Measurements from ENCODE around the gene CCDC3.
"Not testable (repeated sequence)": the region's sequence is repeated elsewhere in the genome, so short reads cannot be mapped to it uniquely, and the experiment has no call there.

The CCDC3 gene

DNA sequence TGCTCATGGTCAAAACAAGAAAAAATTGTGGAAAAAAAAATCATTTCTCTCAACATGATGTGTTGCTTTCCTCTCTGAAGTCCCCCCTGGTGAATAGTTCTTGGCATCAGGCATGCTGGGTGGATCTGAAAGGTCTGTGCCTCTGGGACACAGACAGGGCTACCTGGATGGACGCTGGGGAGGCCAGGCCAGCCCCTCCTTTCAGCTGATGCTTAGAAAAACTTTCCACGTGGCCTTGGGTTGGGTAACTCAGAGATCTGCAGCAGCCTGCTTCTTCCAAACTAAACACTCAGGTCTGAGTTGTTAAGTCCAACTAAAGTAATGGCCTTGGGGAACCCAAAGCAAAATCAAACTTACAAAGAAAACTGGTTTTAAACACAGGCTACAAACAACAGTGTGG, 113.0 kb downstream of the CCDC3 start:
- DNase-seq (ENCODE audit: low read depth, low spot score): no peak

DNA sequence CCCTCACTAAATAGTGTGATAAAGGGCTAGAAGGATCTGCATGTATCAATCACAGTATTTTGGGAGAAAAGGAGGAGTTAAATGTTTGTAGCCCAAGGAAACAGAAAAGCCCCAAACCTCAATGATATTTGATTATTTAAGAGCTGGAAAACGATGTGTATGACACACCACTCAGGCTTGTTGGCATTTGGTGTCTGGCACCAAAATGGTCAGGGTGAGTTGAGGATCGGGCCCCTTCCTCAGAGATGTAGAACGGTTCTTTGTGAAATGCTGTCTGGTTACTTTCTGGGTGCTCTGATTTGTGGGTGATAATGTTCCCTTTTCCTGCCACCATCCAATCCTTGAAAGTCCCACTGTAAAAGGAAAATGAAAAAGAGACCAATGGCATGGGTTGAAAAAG, 113.7 kb downstream of the CCDC3 start:
- peak; percentile 53 for DNase-seq (ENCODE audit: low read depth, low spot score)

DNA sequence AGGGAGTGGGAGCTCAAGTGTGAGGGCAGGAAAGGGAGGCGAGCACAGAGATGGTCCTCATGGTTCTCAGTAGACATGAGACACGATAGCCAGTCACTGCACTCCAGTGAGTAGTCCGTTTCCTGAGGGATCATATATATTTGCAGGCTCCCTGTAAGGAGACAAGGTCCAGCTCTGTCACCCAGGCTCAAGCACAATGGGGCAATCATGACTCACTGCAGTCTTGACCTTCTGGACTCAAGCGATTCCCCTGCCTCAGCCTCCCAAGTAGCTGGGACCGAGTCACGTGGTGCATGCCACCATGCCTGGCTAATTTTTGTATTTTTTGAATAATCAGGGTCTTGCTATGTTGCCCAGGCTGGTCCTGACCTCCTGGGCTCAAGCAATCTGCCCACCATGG, 116.7 kb downstream of the CCDC3 start:
- DNase-seq (ENCODE audit: low read depth, low spot score): no peak

DNA sequence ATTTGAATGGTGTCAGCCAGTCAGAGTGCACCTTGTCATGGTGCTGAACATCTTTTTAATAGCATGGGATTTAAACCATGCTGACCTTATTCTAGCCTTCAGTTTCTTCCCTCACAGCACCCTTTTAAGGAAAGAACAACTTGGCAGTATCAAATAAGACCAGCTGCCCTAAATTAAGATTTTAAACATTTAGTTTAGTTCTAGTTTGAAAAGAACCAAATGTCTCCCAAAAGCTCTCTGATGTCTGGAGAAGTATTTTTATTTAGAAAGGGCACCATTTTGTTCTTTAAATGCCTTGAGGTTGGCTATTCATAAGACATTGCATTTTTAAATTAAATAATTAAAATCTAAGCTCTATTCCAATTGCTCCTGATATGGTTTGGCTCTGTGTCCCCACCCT, 121.1 kb downstream of the CCDC3 start:
- no peak for DNase-seq (ENCODE audit: low read depth, low spot score)

DNA sequence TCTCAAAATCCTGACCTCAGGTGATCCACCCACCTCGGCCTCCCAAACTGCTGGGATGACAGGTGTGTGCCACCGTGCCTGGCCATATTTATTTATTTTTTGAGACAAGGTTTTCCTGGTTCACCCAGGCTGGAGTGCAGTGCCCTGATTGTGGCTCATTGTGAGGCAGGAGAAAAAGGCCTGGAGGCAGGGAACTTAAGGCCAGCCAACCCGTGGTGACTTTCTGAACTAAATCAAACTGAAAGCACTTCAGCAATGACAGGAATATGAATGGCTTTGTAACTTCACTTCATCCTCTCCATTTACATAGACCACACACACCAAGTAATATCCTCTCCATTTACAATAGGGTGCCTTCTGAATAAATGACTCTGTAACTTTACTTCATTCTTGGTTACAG, 124.4 kb downstream of the CCDC3 start:
- DNase-seq (ENCODE audit: low read depth, low spot score): no peak

DNA sequence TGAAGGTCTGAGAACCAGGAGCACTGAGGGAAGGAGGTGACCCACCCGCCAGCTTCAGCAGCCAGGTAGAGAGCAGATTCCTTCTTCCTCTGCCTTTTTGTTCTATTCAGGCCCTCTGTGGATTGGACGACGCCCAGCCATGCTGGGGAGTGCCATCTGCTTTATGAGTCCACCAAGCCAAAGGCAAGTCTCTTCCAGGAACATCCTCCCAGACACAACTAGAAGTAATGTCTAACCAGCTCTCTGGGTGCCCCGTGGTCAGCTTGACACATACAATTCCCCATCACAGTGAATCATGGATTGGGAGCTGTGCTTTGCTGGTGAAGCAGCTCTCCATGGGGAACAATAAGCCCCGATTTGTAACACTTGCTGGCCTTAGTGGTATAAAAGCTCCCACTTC, 125.2 kb downstream of the CCDC3 start:
- DNase-seq (ENCODE audit: low read depth, low spot score): no peak

- peak; percentile 72 for DNase-seq (ENCODE audit: low read depth, low spot score)
Measured at GRCh38 chr10:12875100-12875499, 126.4 kb downstream of the CCDC3 start.

DNA sequence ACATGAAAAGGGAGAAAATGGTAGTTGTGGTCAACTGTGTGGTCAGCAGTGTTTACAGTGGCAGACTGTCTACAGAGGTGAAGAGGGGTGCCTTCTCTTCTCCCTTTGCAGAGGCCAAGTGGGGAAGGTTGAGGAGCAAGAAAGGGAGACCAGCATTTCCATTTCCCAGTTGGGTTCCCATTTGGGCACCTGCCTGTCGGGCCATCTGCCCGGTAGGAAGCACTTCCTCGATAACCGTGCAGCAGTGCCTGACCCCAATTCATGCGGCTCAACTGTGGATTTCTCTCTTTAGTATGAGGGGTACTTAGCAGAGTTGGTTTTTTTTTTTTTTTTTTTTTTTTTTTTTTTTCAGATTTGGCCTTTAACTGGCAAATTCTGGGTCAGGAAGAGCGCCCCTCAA, 127.0 kb downstream of the CCDC3 start:
- no peak for DNase-seq (ENCODE audit: low read depth, low spot score)

DNA sequence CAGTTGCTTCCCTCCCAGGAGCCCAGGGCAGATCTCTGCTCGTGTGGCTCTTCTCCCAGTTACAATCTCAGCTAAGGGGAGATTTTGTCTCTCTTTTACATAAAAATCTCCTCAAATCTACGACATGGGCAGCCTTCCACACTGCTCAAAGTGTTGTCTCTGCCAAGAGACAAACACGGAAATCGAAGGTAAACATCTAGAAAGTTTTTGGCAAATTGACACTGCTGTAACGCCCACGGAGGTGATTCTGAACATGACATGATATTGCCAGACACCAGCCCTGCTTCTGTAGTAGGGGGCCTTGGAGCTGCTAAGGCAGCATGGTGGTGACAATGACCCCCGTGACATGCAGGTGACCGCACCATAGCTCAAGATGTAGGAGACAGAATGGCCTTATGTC, 128.3 kb downstream of the CCDC3 start:
- no peak for DNase-seq (ENCODE audit: low read depth, low spot score)

- no peak for DNase-seq (ENCODE audit: low read depth, low spot score)
Measured at GRCh38 chr10:12872577-12872976, 128.9 kb downstream of the CCDC3 start.

- peak; percentile 39 for DNase-seq (ENCODE audit: low read depth, low spot score)
Measured at GRCh38 chr10:12869427-12869826, 132.1 kb downstream of the CCDC3 start.

DNA sequence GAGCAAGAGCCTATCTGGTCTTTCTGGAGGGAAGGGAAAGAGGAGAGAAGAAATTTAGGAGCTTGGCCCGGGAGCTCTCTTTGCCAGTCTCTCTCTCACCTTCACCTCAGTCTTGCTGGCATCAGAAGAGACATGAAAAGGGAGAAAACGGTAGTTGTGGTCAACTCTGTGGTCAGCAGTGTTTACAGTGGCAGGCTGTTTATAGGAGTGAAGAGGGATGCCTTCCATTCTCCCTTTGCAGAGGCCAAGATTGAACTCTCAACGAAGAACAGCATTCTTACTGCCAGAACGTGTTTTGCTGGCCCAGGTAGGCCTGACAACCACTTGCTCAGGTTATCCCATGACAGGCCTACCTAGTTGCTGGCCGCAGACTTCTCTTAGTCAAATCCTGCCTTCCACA, 133.3 kb downstream of the CCDC3 start:
- peak; percentile 51 for DNase-seq (ENCODE audit: low read depth, low spot score)

GRCh38 chr10:12865515-12865914, 136.0 kb downstream of the CCDC3 start:
- DNase-seq (ENCODE audit: low read depth, low spot score): not testable (repeated sequence)

- no peak for DNase-seq (ENCODE audit: low read depth, low spot score)
Measured at GRCh38 chr10:12862459-12862858, 139.1 kb downstream of the CCDC3 start.

DNA sequence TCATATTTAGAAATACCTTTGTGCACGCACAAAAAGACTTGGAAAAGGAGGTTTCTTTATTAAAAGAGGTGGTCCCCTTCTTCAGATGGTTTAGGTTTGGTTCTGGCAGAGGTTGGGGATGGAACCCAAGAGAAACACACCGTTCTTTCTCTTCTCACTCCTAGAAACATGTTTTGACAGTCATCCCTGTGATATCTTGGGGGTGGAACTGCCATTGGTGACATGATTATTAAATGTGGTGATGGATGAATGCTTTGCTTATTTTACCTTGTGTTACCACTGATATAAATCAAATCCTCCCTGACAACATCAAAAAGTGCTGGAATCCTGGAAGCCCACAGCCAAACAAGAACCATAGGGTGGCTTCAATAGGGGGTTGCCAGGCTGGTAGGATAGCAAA, 146.5 kb downstream of the CCDC3 start:
- no peak for DNase-seq (ENCODE audit: low read depth, low spot score)

- no peak for DNase-seq (ENCODE audit: low read depth, low spot score)
Measured at GRCh38 chr10:12852687-12853086, 148.8 kb downstream of the CCDC3 start.

DNA sequence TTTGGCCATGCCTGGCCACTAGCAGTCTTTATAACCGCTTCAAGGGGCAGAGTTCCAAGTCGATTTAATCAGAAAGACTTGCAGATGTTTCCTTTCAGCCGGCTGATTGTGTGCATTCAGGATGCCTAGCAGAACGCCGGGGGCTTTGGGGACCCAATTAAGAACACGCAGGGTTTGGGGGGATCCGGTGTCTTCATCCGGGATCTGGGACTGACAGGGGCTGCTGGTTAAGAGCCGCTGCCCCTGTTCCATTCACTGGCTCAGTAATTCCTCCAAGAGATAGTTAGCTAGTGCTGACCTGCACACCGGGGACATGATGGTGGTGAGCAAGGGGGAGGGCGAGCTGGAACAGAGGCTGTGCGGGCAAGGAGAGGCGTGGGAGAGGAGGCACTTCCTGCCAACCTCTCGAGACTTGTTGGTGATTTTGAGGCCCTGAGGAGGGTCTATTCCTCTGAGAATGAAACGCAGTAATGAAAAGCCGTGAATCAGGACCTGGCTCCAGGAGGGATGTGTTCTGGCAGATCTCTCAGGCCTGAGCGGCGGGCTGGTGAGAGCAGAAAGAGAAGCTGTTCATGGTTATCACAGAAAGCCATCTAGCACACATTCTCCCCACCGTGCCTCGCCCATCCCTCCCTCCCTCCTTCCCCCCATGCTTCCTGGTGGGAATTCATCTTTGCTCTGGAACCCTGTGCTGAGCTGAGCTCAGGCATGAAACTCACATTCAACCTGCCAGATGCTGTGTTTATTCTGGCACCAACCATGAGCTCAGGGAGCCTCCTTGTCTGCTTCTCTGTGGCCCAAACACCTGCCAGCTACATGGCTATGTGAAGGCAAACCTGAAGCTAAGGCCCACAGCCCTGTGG, 152.0 kb downstream of the CCDC3 start:
- peak; percentile 38 for DNase-seq (ENCODE audit: low read depth, low spot score)

DNA sequence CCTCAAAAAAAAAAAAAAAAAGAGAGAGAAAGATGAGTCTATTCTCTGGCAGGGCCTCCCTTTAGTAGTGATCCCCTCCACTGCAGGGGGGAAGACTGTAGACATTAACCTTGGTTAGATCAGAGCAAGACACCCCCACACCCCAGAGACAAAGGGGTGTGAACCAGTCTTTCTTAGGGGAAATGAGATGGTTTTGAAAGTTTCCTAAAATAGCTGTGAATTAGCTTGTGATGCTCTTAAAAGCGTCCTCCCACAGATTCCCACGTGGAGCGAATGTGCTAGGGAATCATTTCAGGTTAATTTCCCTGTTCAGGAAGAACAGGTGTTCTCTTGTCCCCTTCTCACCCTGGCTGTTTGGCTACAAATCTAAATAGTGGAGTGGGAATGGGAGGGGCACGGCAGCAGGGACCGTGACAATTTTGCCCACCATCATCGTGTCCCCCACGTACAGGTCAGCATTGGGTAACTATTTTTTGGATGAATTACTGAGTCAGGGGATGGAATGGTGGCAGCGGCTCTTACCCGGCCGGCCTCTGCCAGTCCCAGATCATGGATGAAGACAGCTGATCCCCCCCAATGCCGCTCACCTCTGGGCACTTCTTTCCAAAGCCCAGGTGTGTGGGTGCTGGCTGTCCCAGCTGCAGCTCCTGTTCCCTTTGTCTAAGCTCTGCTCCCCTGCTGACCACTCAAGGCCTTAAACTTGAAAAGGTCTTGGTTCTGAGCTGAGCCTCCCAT, 152.9 kb downstream of the CCDC3 start:
- DNase-seq (ENCODE audit: low read depth, low spot score): no peak

DNA sequence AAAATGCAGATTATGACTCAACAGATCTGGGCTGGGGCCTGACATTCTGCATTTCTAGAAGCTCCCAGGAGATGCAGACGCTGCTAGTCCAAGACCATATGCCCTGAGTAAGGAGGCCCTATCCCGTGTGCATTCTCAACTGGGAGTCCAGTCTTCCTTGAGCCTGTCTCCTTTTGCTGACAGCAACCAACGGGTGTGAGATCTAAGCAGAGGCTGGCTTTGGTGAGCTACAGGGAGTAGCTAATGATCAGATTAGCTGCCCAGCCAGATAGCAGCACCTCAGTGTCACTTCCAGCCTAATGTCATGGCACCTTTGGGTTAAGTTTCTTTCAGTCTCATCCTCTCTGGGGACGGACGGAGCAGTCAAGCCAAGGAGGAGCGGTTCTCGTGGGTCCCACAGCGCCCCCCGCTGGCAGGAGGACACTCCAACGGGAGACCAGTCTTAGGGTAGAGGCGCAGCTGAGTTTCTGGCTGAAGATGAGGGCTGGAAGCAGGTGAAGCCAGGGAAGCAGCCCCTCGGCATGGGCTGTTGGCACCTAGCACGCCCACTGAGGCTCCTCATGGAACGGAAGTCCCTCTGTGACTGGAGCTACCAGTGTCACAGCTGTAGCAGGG, 154.0 kb downstream of the CCDC3 start:
- DNase-seq (ENCODE audit: low read depth, low spot score): no peak

- no peak for DNase-seq (ENCODE audit: low read depth, low spot score)
Measured at GRCh38 chr10:12846718-12847117, 154.8 kb downstream of the CCDC3 start.
